Retina (tissue), 1 donor: Measurements from ENCODE around the gene DUSP9.
A peak's percentile ranks its signal among the peaks of the same experiment; 100 is the strongest.
"Not testable (repeated sequence)": the region's sequence is repeated elsewhere in the genome, so short reads cannot be mapped to it uniquely, and the experiment has no call there.

Source experiments
- DNase-seq: peaks from one replicate; pipeline ENCODE4 v3.0.0-alpha.2; 2016

Gene DUSP9

GRCh38 chrX:153646620-153647373 is at the start of gene DUSP9:
Gene DUSP9, plus strand, starts transcription at chrX:153647203. Its CDS starts 751 bp downstream, at chrX:153647954.
- no peak for DNase-seq

- DNase-seq, result peak; percentile 65
Observed at GRCh38 chrX:153598541-153599191, 48.3 kb upstream of the DUSP9 start, which contains the start of gene CCNQ. Gene CCNQ, minus strand, starts transcription at chrX:153599139. Its CDS starts 66 bp downstream, at chrX:153599073.

GRCh38 chrX:153599192-153600031 is 47.6 kb upstream of the DUSP9 start:
- DNase-seq, result peak; percentile 82

GRCh38 chrX:153600032-153600373 is 47.0 kb upstream of the DUSP9 start:
- DNase-seq, result no peak

- no peak for DNase-seq
Observed at GRCh38 chrX:153600921-153601320, 46.1 kb upstream of the DUSP9 start.

- DNase-seq, result no peak
Observed at GRCh38 chrX:153601511-153602110, 45.4 kb upstream of the DUSP9 start.

GRCh38 chrX:153602601-153603000 is 44.4 kb upstream of the DUSP9 start:
- DNase-seq, result no peak

- no peak for DNase-seq
Observed at GRCh38 chrX:153603131-153603656, 43.8 kb upstream of the DUSP9 start.

GRCh38 chrX:153604666-153605380 is 42.2 kb upstream of the DUSP9 start:
- DNase-seq, result not testable (repeated sequence)

GRCh38 chrX:153606503-153606902 is 40.5 kb upstream of the DUSP9 start:
- DNase-seq, result no peak

GRCh38 chrX:153608376-153608775 is 38.6 kb upstream of the DUSP9 start:
- DNase-seq, result no peak

GRCh38 chrX:153608806-153609205 is 38.2 kb upstream of the DUSP9 start:
- DNase-seq, result no peak

- DNase-seq, result peak; percentile 87
Observed at GRCh38 chrX:153609917-153610835, 36.8 kb upstream of the DUSP9 start.

- DNase-seq, result no peak
Observed at GRCh38 chrX:153610836-153611213, 36.2 kb upstream of the DUSP9 start.

GRCh38 chrX:153611298-153612095 is 35.5 kb upstream of the DUSP9 start:
- no peak for DNase-seq

GRCh38 chrX:153612413-153612812 is 34.6 kb upstream of the DUSP9 start:
- no peak for DNase-seq

GRCh38 chrX:153614818-153615217 is 32.2 kb upstream of the DUSP9 start:
- no peak for DNase-seq

- DNase-seq, result no peak
Observed at GRCh38 chrX:153620576-153620975, 26.4 kb upstream of the DUSP9 start.

- no peak for DNase-seq
Observed at GRCh38 chrX:153621949-153622598, 24.9 kb upstream of the DUSP9 start.
